ENCODE measurements around the gene C11orf97. TPM values are rescaled to one million over a fixed set of nuclear protein-coding genes. Genes with fewer than 3 reads are reported as not detected.
"Not testable (repeated sequence)": the region's sequence is repeated elsewhere in the genome, so short reads cannot be mapped to it uniquely, and the experiment has no call there.

The C11orf97 gene
- total and polyA plus RNA-seq, 12 donors: 0.17 TPM; not detected in 11

- TF ChIP-seq POLR2A (IDR thresholded peaks at IDR 0.05): peak in 1 of 2 donors; percentile 21
- TF ChIP-seq CTCF (IDR thresholded peaks at IDR 0.05): no peak
- Histone ChIP-seq H3K36me3 (replicated peaks in 1 of 2) (peaks cover 0 to 26% of the 10 kb centered on the region in 2 donors), H3K27ac (peak overlapping the region; percentile 58 to 86 (median 79)), H3K4me3 (peak overlapping the region; percentile 51 to 91 (median 72)), H3K27me3 (no peaks in the 10 kb centered on the region), H3K4me1 (replicated peaks in 1 of 2) (peaks cover 17 to 30% of the 10 kb centered on the region in 2 donors), H3K9me3 (replicated peaks in 1 of 3) (no peaks in the 10 kb centered on the region)
- WGBS, 4 donors: 3 to 4% (median 3%) methylated on average over 7 to 19 of the region's 19 CpGs
- DNase-seq: no peak
- intact Hi-C loops (cut with DNase I): no loop called here
Observed at GRCh38 chr11:94494126-94494680, 18.1 kb upstream of the C11orf97 start.

- intact Hi-C loops (cut with DNase I): loop anchor here in 1 of 2 donors (10.0 kb wide), 3 partner anchors 325 to 605 kb away; no protein-coding TSS in a partner anchor
- H3K27me3 ChIP-seq: no peaks in the 10 kb centered on the region
- no peak overlapping the region for H3K4me3 ChIP-seq
- WGBS, 4 donors: 80 to 100% (median 88%) methylated on average over 2 of the region's 2 CpGs
- DNase-seq: no peak
- H3K27ac ChIP-seq: no peak overlapping the region
- no peaks in the 10 kb centered on the region for H3K9me3 ChIP-seq (replicated peaks in 1 of 3)
- TF ChIP-seq CTCF (IDR thresholded peaks at IDR 0.05): no peak
- no peak for TF ChIP-seq POLR2A (IDR thresholded peaks at IDR 0.05)
- H3K4me1 ChIP-seq (replicated peaks in 1 of 2): peaks cover 2 to 8% of the 10 kb centered on the region in 2 donors
- H3K36me3 ChIP-seq (replicated peaks in 1 of 2): peaks cover 0 to 37% of the 10 kb centered on the region in 2 donors
Observed at GRCh38 chr11:94500181-94500580, 12.1 kb upstream of the C11orf97 start.

GRCh38 chr11:94501522-94501921 is 10.7 kb upstream of the C11orf97 start:
- Histone ChIP-seq H3K9me3 (replicated peaks in 1 of 3) (no peaks in the 10 kb centered on the region), H3K4me1 (replicated peaks in 1 of 2) (no peaks in the 10 kb centered on the region), H3K36me3 (replicated peaks in 1 of 2) (peaks cover 0 to 34% of the 10 kb centered on the region in 2 donors), H3K27me3 (no peaks in the 10 kb centered on the region), H3K4me3 (no peak overlapping the region), H3K27ac (no peak overlapping the region)
- TF ChIP-seq CTCF (IDR thresholded peaks at IDR 0.05): no peak
- no peak for DNase-seq
- intact Hi-C loops (cut with DNase I): loop anchor here in 1 of 2 donors (10.0 kb wide), 3 partner anchors 327 to 607 kb away; no protein-coding TSS in a partner anchor
- 71 to 78% (median 75%) methylated on average over 2 of the region's 2 CpGs for WGBS, 4 donors

- Histone ChIP-seq H3K4me3 (no peak overlapping the region), H3K27me3 (no peaks in the 10 kb centered on the region), H3K36me3 (replicated peaks in 1 of 2) (peaks cover 0 to 5% of the 10 kb centered on the region in 2 donors), H3K9me3 (replicated peaks in 1 of 3) (no peaks in the 10 kb centered on the region), H3K4me1 (replicated peaks in 1 of 2) (no peaks in the 10 kb centered on the region), H3K27ac (no peak overlapping the region)
- no peak for DNase-seq
- TF ChIP-seq CTCF (IDR thresholded peaks at IDR 0.05): peak; percentile 54 to 80 (median 58)
- no peak for TF ChIP-seq POLR2A (IDR thresholded peaks at IDR 0.05)
- intact Hi-C loops (cut with DNase I): loop anchor here in 1 of 2 donors (10.0 kb wide), 3 partner anchors 330 to 610 kb away; no protein-coding TSS in a partner anchor
- WGBS, 4 donors: 2 to 20% (median 11%) methylated on average over 3 of the region's 3 CpGs
Observed at GRCh38 chr11:94504689-94505293, 7.5 kb upstream of the C11orf97 start.

GRCh38 chr11:94506513-94506912 is 5.7 kb upstream of the C11orf97 start:
- not testable (repeated sequence) for H3K27me3 ChIP-seq; H3K27ac ChIP-seq; H3K36me3 ChIP-seq (replicated peaks in 1 of 2); H3K4me1 ChIP-seq (replicated peaks in 1 of 2); H3K9me3 ChIP-seq (replicated peaks in 1 of 3); H3K4me3 ChIP-seq
- peak in 3 of 7 donors; percentile 11 to 34 (median 33) for DNase-seq
- intact Hi-C loops (cut with DNase I): loop anchor here in 1 of 2 donors (10.0 kb wide), 3 partner anchors 332 to 612 kb away; no protein-coding TSS in a partner anchor
- 60 to 74% (median 69%) methylated on average over 5 of the region's 5 CpGs for WGBS, 4 donors
